GM12872 (cell line): Measurements from ENCODE around the gene MYT1.

Source experiments
- CTCF ChIP-seq: IDR thresholded peaks from 3 replicates; pipeline ENCODE4 v1.5.1; 2011; ENCODE audit warnings: low read depth, mild to moderate bottlenecking, low read length, moderate library complexity; ENCODE audit not compliant: insufficient read depth

MYT1 gene

GRCh38 chr20:64144144-64144912, 19.9 kb upstream of the MYT1 start:
- no peak for TF ChIP-seq CTCF

GRCh38 chr20:64145458-64146300, 18.6 kb upstream of the MYT1 start:
- TF ChIP-seq CTCF, result peak; percentile 25; the same call in 1 of the 3 replicates

- no peak for TF ChIP-seq CTCF
These were observed 17.8 kb upstream of the MYT1 start for GRCh38 chr20:64146301-64146935.

GRCh38 chr20:64146936-64147477, 17.2 kb upstream of the MYT1 start:
- no peak for TF ChIP-seq CTCF

GRCh38 chr20:64148581-64148980, 15.7 kb upstream of the MYT1 start:
- TF ChIP-seq CTCF, result no peak

- TF ChIP-seq CTCF, result no peak
These were observed 15.1 kb upstream of the MYT1 start for GRCh38 chr20:64149141-64149540.

- TF ChIP-seq CTCF, result no peak
These were observed 14.3 kb upstream of the MYT1 start for GRCh38 chr20:64149809-64150560.
